Hepatocyte (in vitro differentiated cells): ENCODE measurements around the gene PGAP1.

Source experiments
- CTCF ChIP-seq: fragments of 200-600 bp; sonication (generic); IDR thresholded peaks from 2 replicates; pipeline ENCODE4 v1.5.1; 2016; ENCODE audit warnings: antibody characterized with exemption, mild to moderate bottlenecking; ENCODE audit not compliant: poor library complexity
- EZH2 ChIP-seq: fragments of 200-600 bp; sonication (generic); IDR thresholded peaks from 2 replicates; pipeline ENCODE4 v1.6.1; 2016; ENCODE audit warnings: antibody characterized with exemption, mild to moderate bottlenecking, borderline replicate concordance

GRCh38 chr2:196915507-196916189, 10.9 kb downstream of the PGAP1 start:
- TF ChIP-seq CTCF (no peak), EZH2 (no peak)
